Airway epithelial cell (primary cell): Measurements from ENCODE around the gene THOC7. TPM values are rescaled to one million over a fixed set of nuclear protein-coding genes. Genes with fewer than 3 reads are reported as not detected.

Experiments
- total RNA-seq: library from RNA; depleted of rRNA; stranded (reverse); fragments of >200 nt; gene quantifications from 2 replicates; pipeline ENCODE4 v1.2.3, GENCODE V29; 2015

THOC7 gene
- total RNA-seq, result 78.6 and 86.5 TPM in 2 replicates

DNA sequence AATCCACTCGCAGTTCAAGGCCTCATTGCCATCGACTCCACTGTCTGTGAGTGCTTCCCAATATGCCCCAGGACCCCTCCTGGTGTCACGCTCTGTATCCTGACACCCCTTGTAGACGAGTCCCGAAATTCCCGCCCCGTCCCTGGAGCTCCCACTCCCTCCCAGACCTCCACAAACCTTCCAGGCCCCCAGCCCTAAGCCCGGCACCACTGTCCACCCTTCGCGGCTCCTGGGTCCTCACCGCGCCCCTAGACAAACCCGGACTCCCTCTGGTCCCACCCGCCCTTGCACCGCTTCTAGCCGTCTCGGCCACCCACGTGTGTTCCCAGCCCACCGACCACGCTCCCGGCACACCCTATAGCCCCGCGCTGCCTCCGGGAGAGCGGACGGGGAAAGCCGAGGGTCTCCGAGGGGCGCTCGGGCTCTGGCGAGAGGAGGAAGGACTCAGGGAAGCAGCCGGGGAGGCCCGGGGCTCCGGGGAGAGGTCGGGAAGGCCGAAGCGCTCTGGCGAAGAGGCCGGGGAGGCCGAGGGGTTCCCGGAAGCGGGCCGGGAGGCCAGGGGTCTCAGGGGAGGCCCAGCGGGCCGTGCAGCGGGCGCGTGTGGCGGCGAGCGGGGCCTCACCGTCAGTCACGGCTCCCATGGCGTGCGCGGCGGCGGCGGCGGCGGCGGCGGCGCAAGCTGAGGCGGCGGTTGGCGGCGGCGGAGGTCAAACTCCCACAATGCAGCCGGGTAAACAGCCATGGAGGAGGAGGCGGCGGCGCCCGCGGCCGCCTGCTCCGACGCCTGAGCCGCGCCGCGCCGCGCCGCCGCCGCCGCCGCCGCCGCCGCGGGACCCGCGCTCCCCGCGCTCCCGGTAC lies at the start of gene THOC7, which contains the start of gene ATXN7:
TSS of gene THOC7 (minus strand) at position 656 of the 858 bp plus-strand sequence. CDS start at position 641, 15 bp downstream.
TSS of gene ATXN7 (plus strand) at position 718 of the 858 bp plus-strand sequence. CDS start 48,732 bp downstream, outside the sequence.

DNA sequence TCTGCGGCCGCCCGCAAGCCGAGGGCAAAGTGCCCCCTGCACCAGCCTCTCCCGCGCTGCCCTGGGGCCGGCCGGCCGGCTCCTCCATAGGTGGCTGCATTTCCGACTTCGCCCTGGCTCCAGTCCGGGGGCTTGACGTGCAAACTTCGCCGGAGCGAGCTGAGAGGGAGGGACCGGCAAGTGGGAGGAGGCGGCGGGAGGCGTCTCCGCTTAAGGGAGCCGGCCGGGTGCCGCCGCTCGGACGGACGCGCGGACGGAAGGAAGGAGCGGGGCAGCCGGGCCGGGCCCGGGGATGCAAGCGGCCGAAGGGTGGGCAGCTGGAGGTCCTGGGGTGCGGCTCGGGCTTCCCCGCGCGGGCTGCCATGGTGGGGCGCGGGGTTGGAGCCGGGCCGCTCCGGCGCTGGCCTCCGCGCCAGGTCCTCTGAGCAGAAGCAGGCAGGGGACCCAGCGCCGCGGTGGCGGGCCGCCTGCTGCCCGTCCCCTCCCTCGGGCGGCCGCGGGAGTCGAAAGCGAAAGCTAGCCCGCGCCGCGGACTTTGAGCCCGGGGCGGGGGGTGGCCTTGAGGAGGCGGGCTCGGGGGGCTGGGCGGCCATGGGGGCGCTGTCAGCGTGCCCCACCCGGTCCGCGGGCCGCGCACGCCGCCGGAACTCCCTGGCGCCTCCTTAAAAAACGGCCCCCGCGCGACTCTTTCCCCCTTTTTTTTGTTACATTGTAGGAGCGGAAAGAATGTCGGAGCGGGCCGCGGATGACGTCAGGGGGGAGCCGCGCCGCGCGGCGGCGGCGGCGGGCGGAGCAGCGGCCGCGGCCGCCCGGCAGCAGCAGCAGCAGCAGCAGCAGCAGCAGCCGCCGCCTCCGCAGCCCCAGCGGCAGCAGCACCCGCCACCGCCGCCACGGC lies 48.5 kb upstream of the THOC7 start, which contains the start of gene SCAANT1:
TSS of gene SCAANT1 (minus strand) at position 511 of the 895 bp plus-strand sequence.

DNA sequence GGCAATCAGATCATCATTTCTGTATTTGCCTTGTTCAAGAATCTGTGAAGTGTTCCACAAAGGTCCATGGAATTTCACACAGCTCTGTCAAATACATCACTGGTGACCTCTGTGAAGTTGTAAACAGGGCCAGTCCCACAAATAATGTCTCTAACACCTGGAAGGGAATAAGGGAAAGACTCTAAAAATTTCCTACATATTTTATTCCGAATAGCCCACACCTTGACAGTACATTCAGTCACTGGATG lies 44.5 kb downstream of the THOC7 start, which contains the start of gene C3orf49:
TSS of gene C3orf49 (plus strand) at position 149 of the 248 bp plus-strand sequence. CDS start 173 bp downstream, outside the sequence.

Other genes with a start within 250 kb of the THOC7 start
- gene SNTN, start 211.1 kb downstream of the THOC7 start, total RNA-seq, result not detected in 2 replicates
- gene C3orf49, start 44.5 kb downstream of the THOC7 start, total RNA-seq, result not detected in 2 replicates
- 8.6 and 9.6 TPM in 2 replicates for gene ATXN7, start 62 bp upstream of the THOC7 start, total RNA-seq
- gene SCAANT1, start 48.6 kb upstream of the THOC7 start, total RNA-seq, result not detected in 2 replicates
- gene PSMD6, start 159.7 kb upstream of the THOC7 start, total RNA-seq, result 108 and 117 TPM in 2 replicates